GM13976 (cell line): ENCODE measurements around the gene MED31.

ENCODE experiments used
- DNase-seq: peaks from one replicate; pipeline ENCODE4 v3.0.0; 2012; ENCODE audit warnings: low spot score
- in situ Hi-C: fragments of 300-500 bp; cut with MboI; formaldehyde crosslinking; loops from one replicate; pipeline ENCODE4 v1.12.0; 2022; ENCODE audit warnings: low sequenced_read_pairs, mixed read lengths, inconsistent platforms; ENCODE audit not compliant: unreplicated experiment
- TF ChIP-seq, protein P1 (sequence below): IDR thresholded peaks from 2 replicates; pipeline ENCODE4 v1.5.1; 2012; ENCODE audit warnings: borderline replicate concordance, mild to moderate bottlenecking; ENCODE audit not compliant: insufficient read depth; ENCODE audit errors: extremely low read depth, missing control alignments, control extremely low read depth

Gene MED31

DNA sequence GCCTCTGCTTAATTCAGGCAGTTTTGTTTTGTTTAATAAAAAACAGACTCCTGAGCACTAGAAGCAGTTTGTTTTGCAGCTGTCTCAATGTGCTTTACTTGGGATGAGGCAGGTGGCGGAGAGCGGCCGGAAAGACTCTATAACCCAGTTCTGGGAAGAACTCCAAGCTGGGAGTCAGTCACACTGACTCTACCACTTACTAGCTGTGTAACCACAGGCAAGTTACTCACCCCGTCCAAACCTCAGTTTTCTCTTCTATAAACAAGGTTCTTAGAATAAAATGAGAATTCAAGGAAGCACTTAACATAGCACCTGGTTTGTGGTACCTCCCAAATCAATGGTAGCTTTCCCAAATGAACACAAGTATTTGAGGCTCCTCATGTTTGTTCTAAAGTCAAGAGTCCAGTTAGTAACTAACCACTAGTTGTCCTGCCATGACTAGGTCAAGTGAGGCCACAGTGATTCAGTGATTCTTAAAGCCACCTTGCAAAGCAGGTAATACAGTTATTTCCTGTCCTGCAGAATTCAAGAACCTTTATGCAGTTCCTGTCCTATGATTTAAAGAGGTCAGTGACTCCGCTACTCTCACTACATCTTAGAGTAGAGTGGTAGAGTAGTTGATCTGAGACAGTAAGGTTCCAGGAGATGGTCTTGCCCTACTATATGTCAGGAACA is 7.8 kb downstream of the MED31 start:
- TF ChIP-seq, protein P1, sequence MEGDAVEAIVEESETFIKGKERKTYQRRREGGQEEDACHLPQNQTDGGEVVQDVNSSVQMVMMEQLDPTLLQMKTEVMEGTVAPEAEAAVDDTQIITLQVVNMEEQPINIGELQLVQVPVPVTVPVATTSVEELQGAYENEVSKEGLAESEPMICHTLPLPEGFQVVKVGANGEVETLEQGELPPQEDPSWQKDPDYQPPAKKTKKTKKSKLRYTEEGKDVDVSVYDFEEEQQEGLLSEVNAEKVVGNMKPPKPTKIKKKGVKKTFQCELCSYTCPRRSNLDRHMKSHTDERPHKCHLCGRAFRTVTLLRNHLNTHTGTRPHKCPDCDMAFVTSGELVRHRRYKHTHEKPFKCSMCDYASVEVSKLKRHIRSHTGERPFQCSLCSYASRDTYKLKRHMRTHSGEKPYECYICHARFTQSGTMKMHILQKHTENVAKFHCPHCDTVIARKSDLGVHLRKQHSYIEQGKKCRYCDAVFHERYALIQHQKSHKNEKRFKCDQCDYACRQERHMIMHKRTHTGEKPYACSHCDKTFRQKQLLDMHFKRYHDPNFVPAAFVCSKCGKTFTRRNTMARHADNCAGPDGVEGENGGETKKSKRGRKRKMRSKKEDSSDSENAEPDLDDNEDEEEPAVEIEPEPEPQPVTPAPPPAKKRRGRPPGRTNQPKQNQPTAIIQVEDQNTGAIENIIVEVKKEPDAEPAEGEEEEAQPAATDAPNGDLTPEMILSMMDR = no peak
- in situ Hi-C loops = no loop called here
- no peak for DNase-seq

DNA sequence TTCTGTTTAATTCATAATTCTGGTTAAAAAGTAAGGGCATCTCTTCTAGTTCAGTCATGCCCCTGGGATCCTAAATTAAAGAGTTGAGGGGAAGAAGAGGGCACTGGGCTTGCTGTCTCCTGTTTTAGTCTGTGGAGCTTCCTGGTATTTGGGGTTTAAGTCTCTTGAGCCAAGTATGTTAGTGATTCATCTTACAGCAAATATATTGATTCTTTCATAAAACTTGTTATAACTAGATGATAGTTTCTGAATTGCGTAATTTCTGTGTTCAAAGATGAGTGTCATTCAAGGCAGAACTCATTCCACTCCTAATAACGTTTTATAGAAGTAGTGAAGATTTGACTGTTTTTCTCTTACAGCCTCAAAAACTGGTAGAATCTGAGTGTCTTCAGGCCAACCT is 8.8 kb downstream of the MED31 start:
- DNase-seq = no peak
- TF ChIP-seq, protein P1 = no peak
- in situ Hi-C loops = no loop called here

DNA sequence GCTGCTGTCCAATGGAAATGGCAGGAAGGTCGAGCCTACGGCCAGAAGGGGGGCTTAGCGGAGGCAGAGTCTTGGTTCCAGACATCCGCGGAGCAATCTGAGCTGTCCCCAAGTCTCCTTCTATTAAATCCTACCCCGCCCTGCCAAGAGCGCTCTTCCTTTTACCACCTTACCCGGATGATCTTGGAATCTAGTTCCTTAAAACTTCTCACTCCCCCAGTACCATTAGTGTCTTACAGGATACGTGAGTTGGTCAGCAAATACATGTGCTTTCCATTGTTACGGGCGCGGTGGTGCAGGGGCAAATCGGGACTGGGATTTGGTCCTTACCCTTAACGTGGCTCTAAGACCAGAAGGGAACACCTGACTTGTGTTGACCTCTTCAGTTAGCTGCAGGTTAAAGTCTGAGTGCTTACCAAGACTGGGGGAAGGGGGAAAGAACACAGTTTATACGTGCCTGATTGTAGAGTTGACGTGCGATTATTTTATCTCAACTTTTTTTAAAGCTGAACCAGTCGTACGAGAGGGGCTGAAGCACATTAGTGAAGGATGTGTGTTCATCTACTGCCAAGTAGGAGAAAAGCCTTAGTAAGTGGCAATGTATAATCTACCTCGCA is 10.1 kb downstream of the MED31 start:
- TF ChIP-seq, protein P1 = no peak
- in situ Hi-C loops = no loop called here
- no peak for DNase-seq

DNA sequence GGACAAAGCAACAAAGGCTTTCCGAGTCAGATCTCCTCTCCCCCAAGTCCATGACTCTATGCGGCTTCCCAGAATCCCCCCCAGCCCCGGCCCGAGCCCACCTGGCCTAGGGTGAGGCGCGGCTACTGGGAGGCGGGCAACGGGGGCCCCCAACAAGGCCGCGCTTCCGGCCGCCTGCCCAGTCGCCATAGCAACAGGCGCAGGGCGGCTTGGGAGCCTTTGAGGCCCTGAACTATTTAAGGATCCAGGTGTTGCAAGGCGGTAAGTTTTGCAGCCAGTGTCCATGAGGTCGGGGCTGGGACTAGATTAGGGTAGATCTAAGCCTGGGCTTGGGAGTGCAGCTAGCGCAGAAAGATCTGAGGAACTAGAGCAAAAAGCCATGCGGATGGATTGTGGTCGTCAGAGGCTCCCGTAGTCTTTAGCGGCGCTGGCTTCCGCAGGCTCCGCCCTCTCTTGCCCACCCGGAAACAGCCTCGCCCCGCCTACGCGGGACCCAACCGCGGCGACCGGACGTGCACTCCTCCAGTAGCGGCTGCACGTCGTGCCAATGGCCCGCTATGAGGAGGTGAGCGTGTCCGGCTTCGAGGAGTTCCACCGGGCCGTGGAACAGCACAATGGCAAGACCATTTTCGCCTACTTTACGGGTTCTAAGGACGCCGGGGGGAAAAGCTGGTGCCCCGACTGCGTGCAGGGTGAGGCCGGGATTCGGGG is 10.7 kb downstream of the MED31 start, which contains the start of the genes KIAA0753 and TXNDC17:
Gene KIAA0753 (minus strand): TSS at position 176 of the 711 bp plus-strand sequence. CDS start 5,608 bp downstream, outside the sequence.
Gene TXNDC17 (plus strand): TSS at position 525 of the 711 bp plus-strand sequence. CDS start 23 bp downstream, at position 548.
- peak; percentile 93 for DNase-seq
- TF ChIP-seq, protein P1 = no peak
- in situ Hi-C loops = no loop called here

DNA sequence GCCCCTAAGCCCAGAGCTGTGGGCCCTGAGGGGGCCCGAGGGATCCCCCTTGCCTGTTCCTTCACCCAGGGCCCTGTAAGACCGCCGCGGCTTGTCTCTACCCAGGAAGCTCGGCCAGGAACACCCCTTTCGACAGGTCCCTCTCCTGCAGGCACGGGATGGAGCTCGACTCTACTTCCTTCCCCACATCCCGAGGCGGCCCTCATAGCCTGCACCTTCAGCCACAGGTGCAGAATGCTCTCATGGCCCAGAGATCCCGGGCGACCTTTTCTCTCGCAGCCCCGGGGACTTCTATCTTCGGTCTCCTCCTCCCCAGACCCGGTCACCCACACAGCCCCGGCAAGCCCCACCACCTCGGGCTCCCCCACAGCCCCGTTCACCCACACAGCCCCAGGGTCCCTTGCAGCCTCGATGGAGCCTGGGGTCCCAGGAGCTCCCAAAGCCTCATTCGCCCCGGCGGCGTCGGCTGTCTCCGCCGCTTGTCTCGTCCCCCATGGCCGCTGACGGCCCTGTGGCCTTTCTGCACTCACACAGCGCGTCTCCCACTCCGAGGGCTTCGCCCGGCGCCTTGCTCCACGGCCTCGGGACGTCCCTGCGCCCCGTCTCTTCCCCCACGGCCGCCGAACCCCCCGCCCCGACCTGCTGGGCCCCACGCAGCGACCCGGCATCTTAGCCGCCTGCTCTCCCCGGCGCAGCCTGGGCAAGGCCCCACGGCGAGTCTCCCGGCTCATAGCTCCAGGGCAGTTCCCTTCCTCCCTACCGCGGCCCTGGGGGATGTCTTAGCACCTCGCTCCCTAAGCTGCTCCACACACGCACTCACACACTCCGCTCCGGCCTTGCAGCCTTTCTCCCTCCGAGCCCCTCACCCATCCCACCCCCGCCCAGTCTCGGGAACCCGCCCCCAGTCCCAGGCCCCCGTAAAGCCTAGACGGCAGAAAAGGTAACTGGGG is 11.5 kb downstream of the MED31 start:
- TF ChIP-seq, protein P1 = no peak
- no peak for DNase-seq
- in situ Hi-C loops = no loop called here
